ENCODE measurements around the gene ZNF385B.

ZNF385B gene

DNA sequence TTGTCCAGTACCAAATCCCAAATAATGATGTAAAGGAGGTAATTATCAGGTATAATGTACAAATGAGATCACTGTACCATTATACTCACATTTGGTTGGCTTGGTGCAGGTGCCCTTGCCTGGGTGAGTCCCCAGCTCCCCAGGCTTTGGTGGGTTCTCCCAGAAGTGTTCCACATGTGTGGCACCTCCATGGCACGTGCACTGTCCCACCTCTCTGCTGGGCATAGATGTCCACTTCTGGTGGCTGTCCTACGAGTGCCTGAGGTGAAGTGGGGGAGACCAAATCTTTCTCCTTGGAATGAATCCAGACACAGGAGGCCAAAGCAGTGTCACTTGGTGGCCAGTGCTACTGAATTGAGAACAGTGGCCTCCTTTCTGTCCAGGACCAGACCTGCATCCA lies 434.3 kb downstream of the ZNF385B start:
- TF ChIP-seq, protein P1, sequence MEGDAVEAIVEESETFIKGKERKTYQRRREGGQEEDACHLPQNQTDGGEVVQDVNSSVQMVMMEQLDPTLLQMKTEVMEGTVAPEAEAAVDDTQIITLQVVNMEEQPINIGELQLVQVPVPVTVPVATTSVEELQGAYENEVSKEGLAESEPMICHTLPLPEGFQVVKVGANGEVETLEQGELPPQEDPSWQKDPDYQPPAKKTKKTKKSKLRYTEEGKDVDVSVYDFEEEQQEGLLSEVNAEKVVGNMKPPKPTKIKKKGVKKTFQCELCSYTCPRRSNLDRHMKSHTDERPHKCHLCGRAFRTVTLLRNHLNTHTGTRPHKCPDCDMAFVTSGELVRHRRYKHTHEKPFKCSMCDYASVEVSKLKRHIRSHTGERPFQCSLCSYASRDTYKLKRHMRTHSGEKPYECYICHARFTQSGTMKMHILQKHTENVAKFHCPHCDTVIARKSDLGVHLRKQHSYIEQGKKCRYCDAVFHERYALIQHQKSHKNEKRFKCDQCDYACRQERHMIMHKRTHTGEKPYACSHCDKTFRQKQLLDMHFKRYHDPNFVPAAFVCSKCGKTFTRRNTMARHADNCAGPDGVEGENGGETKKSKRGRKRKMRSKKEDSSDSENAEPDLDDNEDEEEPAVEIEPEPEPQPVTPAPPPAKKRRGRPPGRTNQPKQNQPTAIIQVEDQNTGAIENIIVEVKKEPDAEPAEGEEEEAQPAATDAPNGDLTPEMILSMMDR (IDR thresholded peaks at IDR 0.05; ENCODE audit: low read depth, low read length, missing control alignments): no peak
- no peak overlapping the region for H3K4me3 ChIP-seq (ENCODE audit: low read depth, low read length)
- no peak for DNase-seq (ENCODE audit: low read depth)
- in situ Hi-C loops (cut with HindIII; ENCODE audit: low sequenced_read_pairs): no loop called here

DNA sequence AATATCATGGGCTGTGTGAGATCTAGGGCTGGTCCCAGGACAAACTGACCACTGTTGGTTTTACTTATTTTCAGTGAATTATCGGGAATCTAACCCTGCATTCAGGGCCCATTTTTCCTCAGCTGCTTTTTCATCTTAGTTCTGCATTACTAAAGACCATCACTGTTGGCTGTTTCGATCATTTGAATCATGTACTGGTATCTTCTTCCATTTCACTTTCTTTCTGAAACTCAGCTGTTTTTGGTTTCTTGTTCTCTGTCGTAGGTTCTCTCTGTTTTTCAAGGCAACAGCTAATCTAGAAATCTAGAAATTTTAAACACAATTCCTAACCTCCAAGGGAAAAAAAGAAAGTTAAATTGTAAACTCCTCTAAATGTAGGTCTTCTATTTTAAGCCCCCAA lies 436.8 kb downstream of the ZNF385B start:
- in situ Hi-C loops (cut with HindIII; ENCODE audit: low sequenced_read_pairs): no loop called here
- no peak overlapping the region for H3K4me3 ChIP-seq (ENCODE audit: low read depth, low read length)
- TF ChIP-seq, protein P1 (IDR thresholded peaks at IDR 0.05; ENCODE audit: low read depth, low read length, missing control alignments): no peak
- no peak for DNase-seq (ENCODE audit: low read depth)

DNA sequence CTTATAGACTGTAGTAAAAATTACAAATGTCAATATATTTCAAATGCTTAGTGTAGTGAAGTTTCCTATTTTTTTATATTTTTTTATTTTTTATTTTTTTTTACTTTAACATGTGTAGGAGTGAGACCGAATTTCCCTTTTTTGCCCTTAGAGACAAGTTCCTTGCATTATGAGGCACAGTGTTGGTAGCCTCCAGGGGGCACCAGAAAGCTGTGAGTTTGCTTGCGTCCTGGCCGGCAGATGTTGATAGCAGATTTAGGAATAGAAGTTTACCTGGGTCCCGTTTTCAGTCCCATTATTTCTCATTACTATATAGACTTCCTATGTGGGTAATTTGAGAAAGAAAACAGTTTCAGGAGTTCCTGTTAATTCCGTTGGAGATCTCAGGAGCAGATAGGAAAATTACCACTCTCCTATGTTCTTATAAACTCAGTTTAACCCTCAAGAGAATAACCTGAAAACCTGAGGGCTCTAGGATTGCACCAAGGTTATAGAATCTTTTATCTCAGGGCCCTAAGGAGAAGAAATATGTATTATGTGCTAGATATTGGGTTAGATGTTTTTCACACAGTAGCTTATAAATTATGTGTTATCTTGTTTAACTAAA lies 439.3 kb downstream of the ZNF385B start:
- in situ Hi-C loops (cut with HindIII; ENCODE audit: low sequenced_read_pairs): no loop called here
- TF ChIP-seq, protein P1 (IDR thresholded peaks at IDR 0.05; ENCODE audit: low read depth, low read length, missing control alignments): peak; percentile 90
- H3K4me3 ChIP-seq (ENCODE audit: low read depth, low read length): no peak overlapping the region
- DNase-seq (ENCODE audit: low read depth): peak; percentile 61

DNA sequence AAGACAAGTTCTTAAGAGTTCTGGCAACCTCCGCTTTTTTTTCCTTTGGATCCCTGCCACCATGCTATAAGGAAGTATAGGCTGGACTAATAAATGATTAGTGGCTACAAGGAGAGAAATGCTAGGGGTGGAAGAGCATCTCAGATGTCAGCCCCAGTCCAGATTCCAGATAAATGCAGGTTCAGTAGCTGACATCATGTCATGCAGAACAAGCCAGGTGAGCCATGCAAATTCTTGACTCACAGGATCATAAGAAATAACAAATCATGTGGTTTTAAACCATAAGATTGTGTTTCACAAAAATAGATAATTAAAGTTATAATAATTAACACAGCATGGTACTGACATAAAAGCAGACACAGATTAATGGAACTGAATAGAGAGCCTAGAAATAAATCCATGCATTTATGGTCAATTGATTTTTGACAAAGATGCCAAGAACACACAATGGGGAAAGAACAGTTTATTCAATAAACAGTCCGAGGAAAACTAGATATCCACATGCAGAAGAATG lies 443.9 kb downstream of the ZNF385B start:
- TF ChIP-seq, protein P1 (IDR thresholded peaks at IDR 0.05; ENCODE audit: low read depth, low read length, missing control alignments): no peak
- no peak for DNase-seq (ENCODE audit: low read depth)
- in situ Hi-C loops (cut with HindIII; ENCODE audit: low sequenced_read_pairs): no loop called here

DNA sequence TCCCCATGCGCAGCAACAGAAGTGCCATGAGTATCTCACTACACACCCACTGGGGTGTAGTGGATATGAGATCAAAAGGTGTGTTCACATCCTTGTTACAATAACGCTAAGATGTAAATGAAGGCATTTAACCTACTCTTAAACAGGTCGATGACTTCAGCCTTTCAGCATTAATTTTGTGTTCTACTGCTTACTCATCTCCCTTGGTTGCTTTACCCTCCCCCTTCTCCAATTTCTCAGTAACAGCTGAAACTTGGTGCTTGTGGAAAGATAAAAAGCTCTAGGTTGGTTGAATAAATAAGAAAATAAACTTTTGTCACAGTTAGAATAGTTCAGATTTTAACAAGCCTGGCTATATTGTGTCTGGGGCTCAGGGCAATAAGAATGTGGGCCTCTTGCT lies 449.3 kb downstream of the ZNF385B start:
- in situ Hi-C loops (cut with HindIII; ENCODE audit: low sequenced_read_pairs): no loop called here

More for the DNA sequence above, 443.9 kb downstream of the ZNF385B start:
- H3K4me3 ChIP-seq (ENCODE audit: low read depth, low read length): no peak overlapping the region

GRCh38 chr2:179410552-179411356 lies 450.7 kb downstream of the ZNF385B start:
- TF ChIP-seq, protein P1 (IDR thresholded peaks at IDR 0.05; ENCODE audit: low read depth, low read length, missing control alignments): peak; percentile 82
- no peak overlapping the region for H3K4me3 ChIP-seq (ENCODE audit: low read depth, low read length)
- in situ Hi-C loops (cut with HindIII; ENCODE audit: low sequenced_read_pairs): no loop called here
- peak; percentile 48 for DNase-seq (ENCODE audit: low read depth)

More for the DNA sequence above, 449.3 kb downstream of the ZNF385B start:
- H3K4me3 ChIP-seq (ENCODE audit: low read depth, low read length): no peak overlapping the region
- TF ChIP-seq, protein P1 (IDR thresholded peaks at IDR 0.05; ENCODE audit: low read depth, low read length, missing control alignments): no peak
- DNase-seq (ENCODE audit: low read depth): no peak

All from astrocyte of the cerebellum (primary cell).